Lung (tissue), 12 donors: ENCODE data around the gene CABLES1. TPM values are rescaled to one million over a fixed set of nuclear protein-coding genes. Genes with fewer than 3 reads are reported as not detected.

Experiments
- ATAC-seq: fragments of 200-7000 bp; cut with Tn5 transposase; one replicate; pipeline ENCODE4 v1.9.1; 2020; ENCODE audit warnings: moderate number of reproducible peaks; ENCODE audit not compliant: insufficient read depth, low FRiP score
- DNase-seq, 3 donors: peaks; one replicate each; pipeline ENCODE4 v3.0.0-alpha.2; 2013 to 2017
- H3K27ac ChIP-seq, 2 donors: one replicate each; pipeline ENCODE4 v1.5.1; 2013; ENCODE audit warnings: mild to moderate bottlenecking in 2 of 2, moderate library complexity in 2 of 2, control low read depth in 1 of 2, inconsistent platforms in 1 of 2, low read depth in 1 of 2, low read length in 1 of 2
- H3K27me3 ChIP-seq, 3 donors: one replicate each; pipeline ENCODE4 v1.5.1; 2013; ENCODE audit warnings: low read length in 2 of 3; ENCODE audit not compliant: control insufficient read depth in 3 of 3, insufficient read depth in 3 of 3
- H3K36me3 ChIP-seq, 4 donors: one replicate each; pipeline ENCODE4 v1.5.1; 2013; ENCODE audit warnings: low read length in 4 of 4, mild to moderate bottlenecking in 1 of 4, moderate library complexity in 1 of 4; ENCODE audit not compliant: control insufficient read depth in 4 of 4, insufficient read depth in 4 of 4
- H3K4me1 ChIP-seq, 5 donors: one replicate each; pipeline ENCODE4 v1.5.1; 2013; ENCODE audit warnings: low read length in 5 of 5, mild to moderate bottlenecking in 2 of 5, moderate library complexity in 1 of 5; ENCODE audit not compliant: control insufficient read depth in 5 of 5, insufficient read depth in 5 of 5
- H3K4me3 ChIP-seq: one replicate; pipeline ENCODE4 v1.5.1; 2013; ENCODE audit warnings: mild to moderate bottlenecking, control low read depth, moderate library complexity
- H3K9ac ChIP-seq, 2 donors: one replicate each; pipeline ENCODE4 v1.5.1; 2013; ENCODE audit warnings: low read length in 2 of 2, control low read depth in 1 of 2; ENCODE audit not compliant: insufficient read depth in 1 of 2
- H3K9me3 ChIP-seq, 4 donors: one replicate each; pipeline ENCODE4 v1.5.1; 2013; ENCODE audit warnings: low read length in 3 of 4, mild to moderate bottlenecking in 1 of 4, moderate library complexity in 1 of 4; ENCODE audit not compliant: control insufficient read depth in 4 of 4, insufficient read depth in 3 of 4
- CTCF ChIP-seq: IDR thresholded peaks from 2 replicates; pipeline ENCODE4 v1.5.1; 2012; ENCODE audit warnings: mild to moderate bottlenecking; ENCODE audit errors: control extremely low read depth, extremely low read depth
- WGBS, 2 donors: extraction: QIAGEN DNeasy Blood & Tissue Kit; methylation state at CpG; one replicate each; pipeline ENCODE4 v1.1.7; 2013; 5-methylcytosine and 5-hydroxymethylcytosine counted together
- polyA plus RNA-seq, 2 donors: library from polyadenylated mRNA; stranded (reverse); fragments of 200-250 nt; gene quantifications; one replicate each; pipeline ENCODE4 v1.2.1, GENCODE V29; 2013
- total RNA-seq, 2 donors: library from RNA; depleted of rRNA in 1 of 2; stranded (reverse); fragments of >200 nt in 1 of 2; gene quantifications; one replicate each; pipeline ENCODE4 v1.2.1, GENCODE V29; 2014 to 2021
- donor health status: control.
- donor health status: control.
- donor health status: Bipolar disorder and iron deficiency.
- donor health status: healthy.
- donor health status: DM: yes; HTN: yes; CAD: no.

CABLES1 gene
- total and polyA plus RNA-seq, 4 donors, result 4.2 to 32.6 (median 14.7) TPM

- Histone ChIP-seq H3K36me3 (no peaks in the 10 kb centered on the region), H3K4me3 (no peak overlapping the region), H3K27me3 (no peaks in the 10 kb centered on the region), H3K9ac (no peak overlapping the region), H3K4me1 (peaks cover 0 to 12% (median 7%) of the 10 kb centered on the region in 5 donors), H3K9me3 (no peaks in the 10 kb centered on the region), H3K27ac (no peak overlapping the region)
- WGBS, 2 donors, result 67 to 69% methylated on average over 14 of the region's 14 CpGs
- DNase-seq (peak in 1 of 3 donors; percentile 16), ATAC-seq (no peak)
- TF ChIP-seq CTCF, result no peak
Observed at GRCh38 chr18:23307567-23308295, 172.4 kb downstream of the CABLES1 start.

Other genes with a start within 250 kb of the CABLES1 start
- 10 to 100 TPM; 30.8 to 33.8 TPM for gene RBBP8, start 202.2 kb upstream of the CABLES1 start, total RNA-seq
- gene RBBP8, start 202.2 kb upstream of the CABLES1 start, polyA plus RNA-seq, result 10 to 100 TPM; 24.9 to 64.3 TPM